ENCODE data around the gene COL5A1. TPM values are rescaled to one million over a fixed set of nuclear protein-coding genes. Genes with fewer than 3 reads are reported as not detected.

The COL5A1 gene
- total RNA-seq, 1 donor from 2014 or later, result 28.9 TPM

GRCh38 chr9:134611046-134611445, 30.6 kb upstream of the COL5A1 start:
- no peak for DNase-seq
- no peak overlapping the region for H3K27ac Mint-ChIP-seq (ENCODE audit: unreplicated experiment)
- peaks cover 12% of the 10 kb centered on the region for H3K9me3 Mint-ChIP-seq (ENCODE audit: unreplicated experiment)
- H3K36me3 Mint-ChIP-seq (ENCODE audit: unreplicated experiment), result peaks cover 15% of the 10 kb centered on the region
- no peak overlapping the region for H3K4me3 Mint-ChIP-seq (ENCODE audit: unreplicated experiment)
- H3K4me1 Mint-ChIP-seq (ENCODE audit: low read depth, unreplicated experiment), result no peaks in the 10 kb centered on the region
- no peak for TF ChIP-seq CTCF (IDR thresholded peaks at IDR 0.05; ENCODE audit: partially characterized antibody, unreplicated experiment)
- H3K27me3 Mint-ChIP-seq (ENCODE audit: unreplicated experiment), result peaks cover 5% of the 10 kb centered on the region

- H3K36me3 Mint-ChIP-seq (ENCODE audit: unreplicated experiment), result peaks cover 15% of the 10 kb centered on the region
- DNase-seq, result no peak
- TF ChIP-seq CTCF (IDR thresholded peaks at IDR 0.05; ENCODE audit: partially characterized antibody, unreplicated experiment), result no peak
- no peak overlapping the region for H3K4me3 Mint-ChIP-seq (ENCODE audit: unreplicated experiment)
- peaks cover 4% of the 10 kb centered on the region for H3K27me3 Mint-ChIP-seq (ENCODE audit: unreplicated experiment)
- H3K9me3 Mint-ChIP-seq (ENCODE audit: unreplicated experiment), result peaks cover 9% of the 10 kb centered on the region
- H3K27ac Mint-ChIP-seq (ENCODE audit: unreplicated experiment), result no peak overlapping the region
- no peaks in the 10 kb centered on the region for H3K4me1 Mint-ChIP-seq (ENCODE audit: low read depth, unreplicated experiment)
Measured at GRCh38 chr9:134612309-134612708, 29.3 kb upstream of the COL5A1 start.

GRCh38 chr9:134612715-134613114, 28.9 kb upstream of the COL5A1 start:
- no peaks in the 10 kb centered on the region for H3K4me1 Mint-ChIP-seq (ENCODE audit: low read depth, unreplicated experiment)
- no peak overlapping the region for H3K27ac Mint-ChIP-seq (ENCODE audit: unreplicated experiment)
- peaks cover 9% of the 10 kb centered on the region for H3K9me3 Mint-ChIP-seq (ENCODE audit: unreplicated experiment)
- peaks cover 3% of the 10 kb centered on the region for H3K27me3 Mint-ChIP-seq (ENCODE audit: unreplicated experiment)
- no peak for DNase-seq
- H3K36me3 Mint-ChIP-seq (ENCODE audit: unreplicated experiment), result peaks cover 15% of the 10 kb centered on the region
- TF ChIP-seq CTCF (IDR thresholded peaks at IDR 0.05; ENCODE audit: partially characterized antibody, unreplicated experiment), result no peak
- no peak overlapping the region for H3K4me3 Mint-ChIP-seq (ENCODE audit: unreplicated experiment)

- H3K27ac Mint-ChIP-seq (ENCODE audit: unreplicated experiment), result no peak overlapping the region
- no peak for TF ChIP-seq CTCF (IDR thresholded peaks at IDR 0.05; ENCODE audit: partially characterized antibody, unreplicated experiment)
- no peaks in the 10 kb centered on the region for H3K4me1 Mint-ChIP-seq (ENCODE audit: low read depth, unreplicated experiment)
Measured at GRCh38 chr9:134614256-134614655, 27.3 kb upstream of the COL5A1 start.

DNA sequence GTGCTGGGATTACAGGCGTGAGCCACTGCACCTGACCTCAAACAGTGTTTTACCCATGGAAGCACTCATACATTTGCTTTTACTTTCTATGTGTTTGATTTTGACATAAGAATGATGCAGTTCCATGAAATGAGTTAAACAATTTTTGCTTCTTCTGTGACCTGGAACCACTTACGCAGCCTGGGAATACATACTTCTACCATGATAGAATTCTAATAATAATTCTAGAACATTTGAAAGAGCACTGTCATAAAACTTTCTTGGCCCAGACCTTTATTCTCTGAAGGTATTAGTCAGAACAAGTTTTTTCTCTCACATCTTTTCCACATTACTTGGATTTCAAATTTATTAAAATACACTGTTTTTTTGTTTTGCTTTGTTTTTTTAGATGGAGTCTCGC, 25.3 kb upstream of the COL5A1 start:
- Mint-ChIP-seq H3K4me3 (ENCODE audit: unreplicated experiment) (no peak overlapping the region), H3K36me3 (ENCODE audit: unreplicated experiment) (peaks cover 15% of the 10 kb centered on the region), H3K27me3 (ENCODE audit: unreplicated experiment) (peaks cover 3% of the 10 kb centered on the region), H3K4me1 (ENCODE audit: low read depth, unreplicated experiment) (no peaks in the 10 kb centered on the region), H3K27ac (ENCODE audit: unreplicated experiment) (no peak overlapping the region), H3K9me3 (ENCODE audit: unreplicated experiment) (peaks cover 9% of the 10 kb centered on the region)
- no peak for DNase-seq
- no peak for TF ChIP-seq CTCF (IDR thresholded peaks at IDR 0.05; ENCODE audit: partially characterized antibody, unreplicated experiment)

More at GRCh38 chr9:134614256-134614655, 27.3 kb upstream of the COL5A1 start:
- H3K4me3 Mint-ChIP-seq (ENCODE audit: unreplicated experiment), result no peak overlapping the region
- H3K9me3 Mint-ChIP-seq (ENCODE audit: unreplicated experiment), result peaks cover 9% of the 10 kb centered on the region
- H3K36me3 Mint-ChIP-seq (ENCODE audit: unreplicated experiment), result peaks cover 15% of the 10 kb centered on the region
- H3K27me3 Mint-ChIP-seq (ENCODE audit: unreplicated experiment), result peaks cover 3% of the 10 kb centered on the region
- DNase-seq, result no peak

All from glutamatergic neuron (in vitro differentiated cells).